ENCODE measurements around the gene NUCB1. TPM values are rescaled to one million over a fixed set of nuclear protein-coding genes. Genes with fewer than 3 reads are reported as not detected.
A peak's percentile ranks its signal among the peaks of the same experiment; 100 is the strongest.
"Not testable (repeated sequence)": the region's sequence is repeated elsewhere in the genome, so short reads cannot be mapped to it uniquely, and the experiment has no call there.

NUCB1 gene
- total and polyA plus RNA-seq, 4 donors: 186 to 775 (median 238) TPM

GRCh38 chr19:48874303-48875135 lies 25.6 kb upstream of the NUCB1 start:
- DNase-seq (ENCODE audit: low spot score): peak; percentile 76
- Histone ChIP-seq H3K9me3 (ENCODE audit: control insufficient read depth in 4 of 4, low read length in 3 of 4) (no peaks in the 10 kb centered on the region), H3K4me3 (ENCODE audit: low read depth in 1 of 3, low read length in 3 of 3) (peak overlapping the region; percentile 30 to 94 (median 62)), H3K27ac (ENCODE audit: low read depth in 1 of 2, low read length in 2 of 2) (peak overlapping the region; percentile 99 to 100), H3K27me3 (ENCODE audit: control insufficient read depth in 4 of 4, insufficient read depth in 4 of 4, low read length in 3 of 4) (no peaks in the 10 kb centered on the region), H3K36me3 (ENCODE audit: control insufficient read depth in 4 of 4, insufficient read depth in 3 of 4, low read depth in 1 of 4, low read length in 3 of 4) (peaks cover 0 to 14% (median 10%) of the 10 kb centered on the region in 4 donors), H3K9ac (ENCODE audit: low read depth in 1 of 2, low read length in 2 of 2) (peak overlapping the region; percentile 54 to 83), H3K4me1 (ENCODE audit: control insufficient read depth in 4 of 4, insufficient read depth in 4 of 4, low read length in 3 of 4) (peaks cover 1 to 30% (median 18%) of the 10 kb centered on the region in 4 donors)
- no peak for TF ChIP-seq HNF4A (conservative IDR thresholded peaks at IDR 0.05)
- no peak for TF ChIP-seq MAX (IDR thresholded peaks at IDR 0.05)
- TF ChIP-seq JUND (IDR thresholded peaks at IDR 0.05): no peak
- TF ChIP-seq SP1 (IDR thresholded peaks at IDR 0.05): no peak
- TF ChIP-seq GABPA (IDR thresholded peaks at IDR 0.05 in 1 of 2, conservative IDR thresholded peaks at IDR 0.05 in 1 of 2): no peak
- TF ChIP-seq TAF1 (conservative IDR thresholded peaks at IDR 0.05): no peak
- 52% methylated on average over 17 of the region's 17 CpGs for WGBS

- 85% methylated on average over 30 of the region's 30 CpGs for WGBS
- not testable (repeated sequence) for H3K9me3 ChIP-seq (ENCODE audit: control insufficient read depth in 4 of 4, low read length in 3 of 4); H3K4me3 ChIP-seq (ENCODE audit: low read depth in 1 of 3, low read length in 3 of 3); H3K9ac ChIP-seq (ENCODE audit: low read depth in 1 of 2, low read length in 2 of 2); H3K27me3 ChIP-seq (ENCODE audit: control insufficient read depth in 4 of 4, insufficient read depth in 4 of 4, low read length in 3 of 4)
- Histone ChIP-seq H3K4me1 (ENCODE audit: control insufficient read depth in 4 of 4, insufficient read depth in 4 of 4, low read length in 3 of 4) (peaks cover 1 to 30% (median 18%) of the 10 kb centered on the region in 4 donors), H3K36me3 (ENCODE audit: control insufficient read depth in 4 of 4, insufficient read depth in 3 of 4, low read depth in 1 of 4, low read length in 3 of 4) (peaks cover 0 to 14% (median 10%) of the 10 kb centered on the region in 4 donors), H3K27ac (ENCODE audit: low read depth in 1 of 2, low read length in 2 of 2) (peak overlapping the region; percentile 99 to 100)
- DNase-seq (ENCODE audit: low spot score): peak; percentile 53
These were observed 23.8 kb upstream of the NUCB1 start for GRCh38 chr19:48876043-48876981.

GRCh38 chr19:48877855-48878195 lies 22.3 kb upstream of the NUCB1 start:
- peaks cover 1 to 30% (median 18%) of the 10 kb centered on the region in 4 donors for H3K4me1 ChIP-seq (ENCODE audit: control insufficient read depth in 4 of 4, insufficient read depth in 4 of 4, low read length in 3 of 4)
- no peaks in the 10 kb centered on the region for H3K9me3 ChIP-seq (ENCODE audit: control insufficient read depth in 4 of 4, low read length in 3 of 4)
- TF ChIP-seq YY1 (IDR thresholded peaks at IDR 0.05) (no peak), GABPA (IDR thresholded peaks at IDR 0.05 in 1 of 2, conservative IDR thresholded peaks at IDR 0.05 in 1 of 2) (no peak), ZBTB33 (IDR thresholded peaks at IDR 0.05) (no peak), RXRA (IDR thresholded peaks at IDR 0.05) (no peak), SP1 (IDR thresholded peaks at IDR 0.05) (no peak), HNF4G (IDR thresholded peaks at IDR 0.05) (no peak), REST (IDR thresholded peaks at IDR 0.05) (no peak), MAX (IDR thresholded peaks at IDR 0.05) (no peak), TAF1 (conservative IDR thresholded peaks at IDR 0.05) (no peak)
- WGBS: 93% methylated on average over 6 of the region's 6 CpGs
- no peak overlapping the region for H3K9ac ChIP-seq (ENCODE audit: low read depth in 1 of 2, low read length in 2 of 2)
- no peak overlapping the region for H3K4me3 ChIP-seq (ENCODE audit: low read depth in 1 of 3, low read length in 3 of 3)
- no peak for DNase-seq (ENCODE audit: low spot score)
- peaks cover 0 to 14% (median 10%) of the 10 kb centered on the region in 4 donors for H3K36me3 ChIP-seq (ENCODE audit: control insufficient read depth in 4 of 4, insufficient read depth in 3 of 4, low read depth in 1 of 4, low read length in 3 of 4)
- H3K27ac ChIP-seq (ENCODE audit: low read depth in 1 of 2, low read length in 2 of 2): peak overlapping the region; percentile 26 to 50
- no peaks in the 10 kb centered on the region for H3K27me3 ChIP-seq (ENCODE audit: control insufficient read depth in 4 of 4, insufficient read depth in 4 of 4, low read length in 3 of 4)
